ENCODE data around the gene TCF12. TPM values are rescaled to one million over a fixed set of nuclear protein-coding genes. Genes with fewer than 3 reads are reported as not detected.
A peak's percentile ranks its signal among the peaks of the same experiment; 100 is the strongest.

The TCF12 gene
- total and polyA plus RNA-seq, 2 donors (not counting 3 experiments of a cell fraction or from before 2014, with no cell fraction given) = 72.1 to 133 TPM

GRCh38 chr15:56982987-56983386 lies 64.5 kb downstream of the TCF12 start:
- Histone ChIP-seq H3K4me1 (ENCODE audit: control insufficient read depth, extremely low read depth, insufficient read depth, low read length) (peaks cover 55% of the 10 kb centered on the region), H3K79me2 (ENCODE audit: control insufficient read depth, insufficient read depth, low read length) (peaks cover 84% of the 10 kb centered on the region), H3K9ac (replicated peaks; ENCODE audit: extremely low read depth, insufficient read depth, low read length) (no peak overlapping the region), H3K36me3 (ENCODE audit: control insufficient read depth in 2 of 2, extremely low read depth in 1 of 2, insufficient read depth in 2 of 2, low read length in 2 of 2) (no peaks in the 10 kb centered on the region), H3K9me1 (replicated peaks; ENCODE audit: control insufficient read depth, extremely low read depth, insufficient read depth, low read length) (no peaks in the 10 kb centered on the region), H3K27ac (ENCODE audit: insufficient read depth, low read depth, low read length) (no peak overlapping the region), H3K4me2 (ENCODE audit: insufficient read depth, low read length) (no peak overlapping the region), H4K20me1 (replicated peaks; ENCODE audit: control insufficient read depth, extremely low read depth, insufficient read depth, low read length) (peaks cover 5% of the 10 kb centered on the region), H3K9me3 (replicated peaks; ENCODE audit: control insufficient read depth, insufficient read depth, low read length) (no peaks in the 10 kb centered on the region), H3K4me3 (replicated peaks in 1 of 3; ENCODE audit: insufficient read depth in 1 of 3, low read depth in 1 of 3, low read length in 3 of 3) (no peak overlapping the region), H3K27me3 (ENCODE audit: control insufficient read depth in 2 of 2, insufficient read depth in 2 of 2, low read length in 2 of 2) (no peaks in the 10 kb centered on the region), H2AFZ (ENCODE audit: low read depth, low read length) (no peak overlapping the region)
- FAIRE-seq (no peak), DNase-seq (ENCODE audit: low read depth, low spot score) (peak; percentile 25)
- no TSS peak for BruUV-seq (replicated peaks)
- dilution Hi-C loops (cut with MboI; ENCODE audit: extremely low pct_ligation_motif_present, low sequenced_read_pairs) (no loop called here), intact Hi-C loops (cut with micrococcal nuclease) (no loop called here)
- CTCF ChIA-PET = no interaction called here
- no peak for TF ChIP-seq POLR2AphosphoS5 (IDR thresholded peaks at IDR 0.05; ENCODE audit: insufficient read depth, low read depth, low read length)
- TF ChIP-seq EZH2 (IDR thresholded peaks at IDR 0.05; ENCODE audit: borderline replicate concordance, low read depth, low read length, severe bottlenecking) = no peak
- TF ChIP-seq FOS (IDR thresholded peaks at IDR 0.05; ENCODE audit: borderline replicate concordance, insufficient read depth, low read length) = no peak
- TF ChIP-seq, protein P1, sequence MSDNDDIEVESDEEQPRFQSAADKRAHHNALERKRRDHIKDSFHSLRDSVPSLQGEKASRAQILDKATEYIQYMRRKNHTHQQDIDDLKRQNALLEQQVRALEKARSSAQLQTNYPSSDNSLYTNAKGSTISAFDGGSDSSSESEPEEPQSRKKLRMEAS (IDR thresholded peaks at IDR 0.05; ENCODE audit: insufficient read depth, insufficient read length) = no peak
- no peak for TF ChIP-seq GATA2 (IDR thresholded peaks at IDR 0.05; ENCODE audit: insufficient read depth, insufficient read length, low read depth, low read length)
- TF ChIP-seq MYC (IDR thresholded peaks at IDR 0.05; ENCODE audit: low read depth, low read length) = no peak
- no peak for TF ChIP-seq JUN (IDR thresholded peaks at IDR 0.05; ENCODE audit: borderline replicate concordance, insufficient read depth, insufficient read length, low read depth)
- TF ChIP-seq, protein P2, sequence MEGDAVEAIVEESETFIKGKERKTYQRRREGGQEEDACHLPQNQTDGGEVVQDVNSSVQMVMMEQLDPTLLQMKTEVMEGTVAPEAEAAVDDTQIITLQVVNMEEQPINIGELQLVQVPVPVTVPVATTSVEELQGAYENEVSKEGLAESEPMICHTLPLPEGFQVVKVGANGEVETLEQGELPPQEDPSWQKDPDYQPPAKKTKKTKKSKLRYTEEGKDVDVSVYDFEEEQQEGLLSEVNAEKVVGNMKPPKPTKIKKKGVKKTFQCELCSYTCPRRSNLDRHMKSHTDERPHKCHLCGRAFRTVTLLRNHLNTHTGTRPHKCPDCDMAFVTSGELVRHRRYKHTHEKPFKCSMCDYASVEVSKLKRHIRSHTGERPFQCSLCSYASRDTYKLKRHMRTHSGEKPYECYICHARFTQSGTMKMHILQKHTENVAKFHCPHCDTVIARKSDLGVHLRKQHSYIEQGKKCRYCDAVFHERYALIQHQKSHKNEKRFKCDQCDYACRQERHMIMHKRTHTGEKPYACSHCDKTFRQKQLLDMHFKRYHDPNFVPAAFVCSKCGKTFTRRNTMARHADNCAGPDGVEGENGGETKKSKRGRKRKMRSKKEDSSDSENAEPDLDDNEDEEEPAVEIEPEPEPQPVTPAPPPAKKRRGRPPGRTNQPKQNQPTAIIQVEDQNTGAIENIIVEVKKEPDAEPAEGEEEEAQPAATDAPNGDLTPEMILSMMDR (IDR thresholded peaks at IDR 0.05; ENCODE audit: extremely low read depth in 1 of 2, insufficient read depth in 1 of 2, low read depth in 1 of 2, low read length in 2 of 2) = no peak
- no peak for TF ChIP-seq POLR2A (IDR thresholded peaks at IDR 0.05; ENCODE audit: low read depth, low read length)
- POLR2A ChIA-PET = no interaction called here
